ENCODE results near the gene GABRR3. TPM values are rescaled to one million over a fixed set of nuclear protein-coding genes. Genes with fewer than 3 reads are reported as not detected.

GABRR3 gene
- total RNA-seq, 3 donors from 2014 or later, result not detected

DNA sequence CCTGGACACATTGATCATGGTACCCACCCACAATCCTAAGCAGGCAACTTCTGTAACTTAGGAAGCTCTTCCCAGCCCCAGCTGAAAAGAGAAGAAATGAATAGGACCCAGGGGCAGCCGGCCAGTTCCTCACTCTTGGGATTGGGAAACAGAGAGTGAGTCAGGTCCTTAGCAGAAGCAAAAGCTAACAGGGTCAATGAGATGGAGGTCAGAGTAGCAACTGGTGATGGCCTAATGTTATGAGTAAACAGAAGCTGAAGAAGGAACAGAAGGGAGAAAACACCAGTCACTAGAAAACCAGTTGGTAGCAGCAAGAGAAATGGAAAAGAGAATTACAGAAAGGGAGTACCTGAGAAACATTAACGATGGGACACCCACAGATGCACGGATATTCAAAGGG lies 82.8 kb downstream of the GABRR3 start:
- H3K36me3 ChIP-seq, result no peaks in the 10 kb centered on the region
- H3K4me1 ChIP-seq, result no peaks in the 10 kb centered on the region
- no peak for TF ChIP-seq POLR2AphosphoS5 (IDR thresholded peaks at IDR 0.05)
- TF ChIP-seq POLR2A (IDR thresholded peaks at IDR 0.05), result no peak
- no peak for TF ChIP-seq CTCF (IDR thresholded peaks at IDR 0.05)
- DNase-seq (ENCODE audit: low spot score in 2 of 2), result no peak
- H3K4me3 ChIP-seq, result no peak overlapping the region
- no peaks in the 10 kb centered on the region for H3K27me3 ChIP-seq
- H3K9me3 ChIP-seq, result no peaks in the 10 kb centered on the region
- H3K27ac ChIP-seq, result peak overlapping the region in 1 of 2 donors; percentile 36
- intact Hi-C loops (cut with DNase I; ENCODE audit: low total_unique reads), result no loop called here

GRCh38 chr3:97950360-97950759 lies 84.8 kb downstream of the GABRR3 start:
- intact Hi-C loops (cut with DNase I; ENCODE audit: low total_unique reads), result no loop called here
- Histone ChIP-seq H3K9me3 (no peaks in the 10 kb centered on the region), H3K27me3 (no peaks in the 10 kb centered on the region), H3K36me3 (no peaks in the 10 kb centered on the region), H3K27ac (no peak overlapping the region), H3K4me3 (no peak overlapping the region), H3K4me1 (no peaks in the 10 kb centered on the region)
- no peak for DNase-seq (ENCODE audit: low spot score in 2 of 2)
- TF ChIP-seq POLR2A (IDR thresholded peaks at IDR 0.05) (no peak), POLR2AphosphoS5 (IDR thresholded peaks at IDR 0.05) (no peak), CTCF (IDR thresholded peaks at IDR 0.05) (no peak)

DNA sequence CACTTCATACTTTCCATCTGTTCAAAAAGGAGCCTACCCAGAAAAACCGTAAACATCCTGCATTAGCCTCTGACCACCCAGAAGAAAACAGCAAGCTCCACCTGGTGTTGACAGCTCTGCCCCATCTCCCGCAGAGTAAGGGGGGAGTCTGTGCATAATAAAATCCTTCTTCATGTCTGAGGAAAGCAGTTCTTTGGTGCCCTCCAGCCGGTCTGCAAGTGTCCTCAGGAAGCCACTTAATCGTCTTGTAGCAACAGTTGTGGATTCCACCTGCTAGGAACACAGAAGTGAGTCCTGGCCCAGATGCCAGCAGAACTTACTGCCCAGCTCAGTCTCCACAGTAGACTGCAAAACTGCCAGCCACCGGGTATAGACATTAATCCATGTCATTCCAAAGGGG lies 85.4 kb downstream of the GABRR3 start:
- no peaks in the 10 kb centered on the region for H3K9me3 ChIP-seq
- no peak overlapping the region for H3K4me3 ChIP-seq
- TF ChIP-seq POLR2AphosphoS5 (IDR thresholded peaks at IDR 0.05) (no peak), CTCF (IDR thresholded peaks at IDR 0.05) (no peak), POLR2A (IDR thresholded peaks at IDR 0.05) (no peak)
- H3K27ac ChIP-seq, result no peak overlapping the region
- H3K36me3 ChIP-seq, result no peaks in the 10 kb centered on the region
- DNase-seq (ENCODE audit: low spot score in 2 of 2), result no peak
- H3K4me1 ChIP-seq, result no peaks in the 10 kb centered on the region
- no peaks in the 10 kb centered on the region for H3K27me3 ChIP-seq
- intact Hi-C loops (cut with DNase I; ENCODE audit: low total_unique reads), result no loop called here

- H3K9me3 ChIP-seq, result no peaks in the 10 kb centered on the region
- H3K27ac ChIP-seq, result no peak overlapping the region
- H3K36me3 ChIP-seq, result no peaks in the 10 kb centered on the region
- H3K4me1 ChIP-seq, result no peaks in the 10 kb centered on the region
- no peak overlapping the region for H3K4me3 ChIP-seq
- intact Hi-C loops (cut with DNase I; ENCODE audit: low total_unique reads), result no loop called here
- DNase-seq (ENCODE audit: low spot score in 2 of 2), result no peak
- TF ChIP-seq POLR2A (IDR thresholded peaks at IDR 0.05), result no peak
- TF ChIP-seq CTCF (IDR thresholded peaks at IDR 0.05), result no peak
- no peak for TF ChIP-seq POLR2AphosphoS5 (IDR thresholded peaks at IDR 0.05)
- H3K27me3 ChIP-seq, result no peaks in the 10 kb centered on the region
Observed at GRCh38 chr3:97949110-97949485, 86.0 kb downstream of the GABRR3 start.

- TF ChIP-seq POLR2AphosphoS5 (IDR thresholded peaks at IDR 0.05), result no peak
- TF ChIP-seq CTCF (IDR thresholded peaks at IDR 0.05), result no peak
- no peak for TF ChIP-seq POLR2A (IDR thresholded peaks at IDR 0.05)
- Histone ChIP-seq H3K4me1 (no peaks in the 10 kb centered on the region), H3K9me3 (no peaks in the 10 kb centered on the region), H3K4me3 (no peak overlapping the region), H3K27ac (no peak overlapping the region), H3K36me3 (no peaks in the 10 kb centered on the region), H3K27me3 (no peaks in the 10 kb centered on the region)
- no peak for DNase-seq (ENCODE audit: low spot score in 2 of 2)
- intact Hi-C loops (cut with DNase I; ENCODE audit: low total_unique reads), result no loop called here
Observed at GRCh38 chr3:97948351-97949109, 86.6 kb downstream of the GABRR3 start.

Data from breast epithelium (tissue), 4 donors.